Measurements from ENCODE around the gene HSD17B1. TPM values are rescaled to one million over a fixed set of nuclear protein-coding genes. Genes with fewer than 3 reads are reported as not detected.

HSD17B1 gene
- total and polyA plus RNA-seq, 2 donors (not counting 3 experiments of a cell fraction or from before 2014, with no cell fraction given): 0.22 to 1.0 TPM

- TF ChIP-seq MYC (IDR thresholded peaks at IDR 0.05; ENCODE audit: low read depth, low read length): no peak
- TF ChIP-seq POLR2AphosphoS5 (IDR thresholded peaks at IDR 0.05; ENCODE audit: insufficient read depth, low read depth, low read length): no peak
- TF ChIP-seq FOS (IDR thresholded peaks at IDR 0.05; ENCODE audit: borderline replicate concordance, insufficient read depth, low read length): no peak
- no peak for TF ChIP-seq GATA2 (IDR thresholded peaks at IDR 0.05; ENCODE audit: insufficient read depth, insufficient read length, low read depth, low read length)
- TF ChIP-seq JUN (IDR thresholded peaks at IDR 0.05; ENCODE audit: borderline replicate concordance, insufficient read depth, insufficient read length, low read depth): no peak
- no peak for TF ChIP-seq CTCF (IDR thresholded peaks at IDR 0.05; ENCODE audit: extremely low read depth in 1 of 2, insufficient read depth in 1 of 2, low read depth in 1 of 2, low read length in 2 of 2)
- no peak for TF ChIP-seq EZH2 (IDR thresholded peaks at IDR 0.05; ENCODE audit: borderline replicate concordance, low read depth, low read length, severe bottlenecking)
- no peak for FAIRE-seq
- ChIA-PET POLR2A (no interaction called here), CTCF (interaction anchor here (1.0 to 1.4 kb wide), 2 partner anchors 11 to 18 kb away, joined by 3 to 5 read pairs; no protein-coding TSS in a partner anchor)
- dilution Hi-C loops (cut with MboI; ENCODE audit: extremely low pct_ligation_motif_present, low sequenced_read_pairs): no loop called here
- Histone ChIP-seq H3K27ac (ENCODE audit: insufficient read depth, low read depth, low read length) (no peak overlapping the region), H3K4me3 (replicated peaks in 1 of 3; ENCODE audit: insufficient read depth in 1 of 3, low read depth in 1 of 3, low read length in 3 of 3) (no peak overlapping the region), H4K20me1 (replicated peaks; ENCODE audit: control insufficient read depth, extremely low read depth, insufficient read depth, low read length) (no peaks in the 10 kb centered on the region), H3K4me1 (ENCODE audit: control insufficient read depth, extremely low read depth, insufficient read depth, low read length) (peaks cover 26% of the 10 kb centered on the region), H2AFZ (ENCODE audit: low read depth, low read length) (no peak overlapping the region), H3K27me3 (ENCODE audit: control insufficient read depth in 2 of 2, insufficient read depth in 2 of 2, low read length in 2 of 2) (no peaks in the 10 kb centered on the region), H3K9me3 (replicated peaks; ENCODE audit: control insufficient read depth, insufficient read depth, low read length) (no peaks in the 10 kb centered on the region), H3K9me1 (replicated peaks; ENCODE audit: control insufficient read depth, extremely low read depth, insufficient read depth, low read length) (no peaks in the 10 kb centered on the region), H3K79me2 (ENCODE audit: control insufficient read depth, insufficient read depth, low read length) (peaks cover 20% of the 10 kb centered on the region), H3K4me2 (ENCODE audit: insufficient read depth, low read length) (no peak overlapping the region), H3K9ac (replicated peaks; ENCODE audit: extremely low read depth, insufficient read depth, low read length) (no peak overlapping the region), H3K36me3 (ENCODE audit: control insufficient read depth in 2 of 2, extremely low read depth in 1 of 2, insufficient read depth in 2 of 2, low read length in 2 of 2) (peaks cover 4 to 11% of the 10 kb centered on the region in 2 experiments)
- DNase-seq (ENCODE audit: low read depth, low spot score): no peak
- no TSS peak for BruUV-seq (replicated peaks)
- intact Hi-C loops (cut with micrococcal nuclease): no loop called here
Measured at GRCh38 chr17:42560246-42560645, 7.5 kb downstream of the HSD17B1 start.
